ENCODE data around the gene TMEM167A. TPM values are rescaled to one million over a fixed set of nuclear protein-coding genes. Genes with fewer than 3 reads are reported as not detected.

Gene TMEM167A
- total RNA-seq, 4 donors from 2014 or later = 18.8 to 32.3 (median 25.5) TPM

DNA sequence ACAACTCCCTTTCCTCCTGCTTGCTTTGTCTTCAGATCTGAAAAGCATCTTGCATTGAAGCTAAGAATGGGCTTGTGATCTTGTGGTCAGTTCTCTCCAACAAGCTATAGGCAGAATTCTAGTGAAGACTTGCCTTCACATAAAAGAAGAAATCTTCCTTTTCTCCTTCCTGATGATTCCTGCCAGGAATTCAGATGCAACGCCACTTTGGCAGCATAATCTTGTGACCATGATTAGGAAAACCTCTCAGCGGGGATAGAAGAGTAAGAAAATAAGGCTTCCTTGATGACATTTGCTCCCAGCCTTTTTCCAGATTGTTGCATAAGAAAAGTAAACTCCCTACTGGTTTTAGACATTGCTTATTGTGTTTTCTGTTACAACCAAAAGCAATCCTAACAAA is 73.4 kb downstream of the TMEM167A start:
- no peak overlapping the region for H3K4me3 ChIP-seq (ENCODE audit: low read depth, poor library complexity, severe bottlenecking)
- TF ChIP-seq POLR2A (IDR thresholded peaks at IDR 0.05) = no peak
- TF ChIP-seq, protein P1, sequence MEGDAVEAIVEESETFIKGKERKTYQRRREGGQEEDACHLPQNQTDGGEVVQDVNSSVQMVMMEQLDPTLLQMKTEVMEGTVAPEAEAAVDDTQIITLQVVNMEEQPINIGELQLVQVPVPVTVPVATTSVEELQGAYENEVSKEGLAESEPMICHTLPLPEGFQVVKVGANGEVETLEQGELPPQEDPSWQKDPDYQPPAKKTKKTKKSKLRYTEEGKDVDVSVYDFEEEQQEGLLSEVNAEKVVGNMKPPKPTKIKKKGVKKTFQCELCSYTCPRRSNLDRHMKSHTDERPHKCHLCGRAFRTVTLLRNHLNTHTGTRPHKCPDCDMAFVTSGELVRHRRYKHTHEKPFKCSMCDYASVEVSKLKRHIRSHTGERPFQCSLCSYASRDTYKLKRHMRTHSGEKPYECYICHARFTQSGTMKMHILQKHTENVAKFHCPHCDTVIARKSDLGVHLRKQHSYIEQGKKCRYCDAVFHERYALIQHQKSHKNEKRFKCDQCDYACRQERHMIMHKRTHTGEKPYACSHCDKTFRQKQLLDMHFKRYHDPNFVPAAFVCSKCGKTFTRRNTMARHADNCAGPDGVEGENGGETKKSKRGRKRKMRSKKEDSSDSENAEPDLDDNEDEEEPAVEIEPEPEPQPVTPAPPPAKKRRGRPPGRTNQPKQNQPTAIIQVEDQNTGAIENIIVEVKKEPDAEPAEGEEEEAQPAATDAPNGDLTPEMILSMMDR (IDR thresholded peaks at IDR 0.05) = no peak
- 51 to 59% methylated on average over 2 of the region's 2 CpGs for WGBS, 2 donors
- no peak for DNase-seq (ENCODE audit: low spot score in 2 of 2)
- intact Hi-C loops (cut with DNase I; ENCODE audit: low total_unique reads) = no loop called here

Other genes starting within 250 kb of the TMEM167A start
- gene XRCC4, start 153 bp upstream of the TMEM167A start, total RNA-seq = 1 to 10 TPM; 2.0 to 7.0 (median 4.2) TPM